Motor neuron (in vitro differentiated cells): ENCODE results near the gene RNF217. TPM values are rescaled to one million over a fixed set of nuclear protein-coding genes. Genes with fewer than 3 reads are reported as not detected.
"Not testable (repeated sequence)": the region's sequence is repeated elsewhere in the genome, so short reads cannot be mapped to it uniquely, and the experiment has no call there.

Source experiments
- ATAC-seq, 8 experiments: fragments of 200-7000 bp; cut with Tn5 transposase; replicated peaks in 6 of 8; 2 replicates each; pipeline ENCODE4 v1.8.0; 2021; ENCODE audit warnings: mild to moderate bottlenecking in 8 of 8, moderate library complexity in 8 of 8
- H3K27ac ChIP-seq, 2 donors: fragments of 250-450 bp; sonication (Bioruptor Pico); 2 replicates each; pipeline ENCODE4 v1.9.0; 2021; ENCODE audit warnings: antibody characterized with exemption in 2 of 2, mild to moderate bottlenecking in 2 of 2, moderate library complexity in 1 of 2
- H3K4me1 ChIP-seq, 2 donors: fragments of 250-450 bp; sonication (Bioruptor Pico); replicated peaks in 1 of 2; 2 replicates each; pipeline ENCODE4 v1.6.1; 2021; ENCODE audit warnings: antibody characterized with exemption in 2 of 2, mild to moderate bottlenecking in 2 of 2, moderate library complexity in 1 of 2
- H3K4me3 ChIP-seq, 5 donors: fragments of 250-450 bp; sonication (Bioruptor Pico); 2 replicates each; pipeline ENCODE4 v1.9.0; 2021; ENCODE audit warnings: antibody characterized with exemption in 5 of 5, mild to moderate bottlenecking in 5 of 5, moderate library complexity in 4 of 5
- WGBS, 10 experiments: fragments of 450-650 bp; shearing (Covaris generic); methylation state at CpG; one replicate each; pipeline ENCODE4 v1.0.0; 2022; 5-methylcytosine and 5-hydroxymethylcytosine counted together
- in situ Hi-C, 9 experiments: fragments of 400-800 bp; cut with MboI; loops; one replicate each; pipeline ENCODE4 v1.15.0; 2021; ENCODE audit warnings: low sequenced_read_pairs in 9 of 9, low pct_unique_long_range_greater_than_20kb in 2 of 9; ENCODE audit not compliant: unreplicated experiment in 9 of 9
- total RNA-seq, 8 experiments: library from RNA; unstranded; fragments of 300-600 nt; gene quantifications; 2 replicates each; pipeline versions ENCODE4 v1.2.3 to v1.2.4, GENCODE V29; 2022

RNF217 gene
- total RNA-seq, 8 experiments from 2014 or later, result 5.4 to 28.0 (median 11.9) TPM

DNA sequence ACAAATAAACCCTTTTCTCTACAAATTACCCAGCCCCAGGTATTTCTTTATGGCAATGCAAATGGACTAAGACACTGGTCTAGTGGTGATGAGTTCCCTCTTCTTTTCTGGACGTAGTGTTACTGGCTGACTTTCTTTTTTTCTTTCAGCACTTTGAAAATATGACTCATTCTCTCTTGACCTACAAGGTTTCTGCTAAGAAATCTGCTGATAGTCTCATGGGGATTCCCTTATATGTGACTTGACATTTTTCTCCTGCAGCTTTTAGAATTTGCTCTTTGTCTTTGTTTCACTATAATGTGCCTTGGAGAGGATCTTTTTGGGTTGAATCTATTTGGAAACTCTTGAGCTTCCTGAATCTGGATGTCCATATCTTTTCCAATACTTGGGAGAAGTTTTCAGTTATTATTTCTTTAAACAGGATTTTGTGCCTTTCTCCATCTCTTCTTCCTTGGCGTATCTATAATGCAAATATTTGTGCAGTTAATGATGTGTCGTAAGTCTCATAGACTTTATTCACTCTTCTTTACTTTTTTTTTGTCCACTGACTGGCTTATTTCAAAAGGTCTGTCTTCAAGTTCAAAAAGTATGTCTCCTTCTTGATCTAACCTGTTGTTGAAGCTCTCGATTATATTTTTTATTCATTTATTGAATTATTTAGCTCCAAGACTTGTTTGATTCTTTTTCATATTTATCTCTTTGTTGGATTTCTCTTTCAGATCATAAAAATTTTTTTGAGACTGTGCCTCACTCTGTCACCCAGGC, 149.2 kb downstream of the RNF217 start:
- peaks cover 0 to 8% of the 10 kb centered on the region in 2 donors for H3K4me1 ChIP-seq
- H3K4me3 ChIP-seq, result no peak overlapping the region
- WGBS, 10 experiments, result 77 to 94% (median 90%) methylated on average over 2 to 4 of the region's 4 CpGs
- no peak for ATAC-seq
- in situ Hi-C loops, result loop anchor here in 6 of 9 experiments (5.0 to 25.0 kb wide), 4 partner anchors 224 to 249 kb away; no protein-coding TSS in a partner anchor
- no peak overlapping the region for H3K27ac ChIP-seq

DNA sequence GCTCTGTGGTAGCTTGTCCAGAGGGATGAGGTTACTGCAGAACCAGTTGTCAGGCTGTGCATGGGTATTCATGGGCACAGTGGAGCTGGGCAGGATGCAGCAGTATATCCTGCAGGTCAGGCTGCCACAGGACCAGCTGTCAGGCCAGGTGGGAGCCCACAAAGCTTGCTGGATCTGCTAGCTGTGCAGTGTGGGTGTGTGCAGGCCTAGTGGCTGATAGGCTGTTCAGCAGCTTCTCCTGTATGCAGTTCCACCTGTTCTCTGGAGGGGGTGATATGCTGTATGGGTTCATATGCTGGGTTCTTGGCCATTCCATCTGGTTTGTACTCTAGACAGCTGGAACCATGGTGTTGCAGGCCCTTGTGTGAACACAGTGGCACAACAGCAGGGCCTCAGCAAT, 150.7 kb downstream of the RNF217 start:
- peak in 1 of 8 experiments; percentile 38 for ATAC-seq
- no peak overlapping the region for H3K27ac ChIP-seq
- peaks cover 0 to 8% of the 10 kb centered on the region in 2 donors for H3K4me1 ChIP-seq
- in situ Hi-C loops, result loop anchor here in 6 of 9 experiments (5.0 to 25.0 kb wide), 4 partner anchors 226 to 251 kb away; no protein-coding TSS in a partner anchor
- no peak overlapping the region for H3K4me3 ChIP-seq

DNA sequence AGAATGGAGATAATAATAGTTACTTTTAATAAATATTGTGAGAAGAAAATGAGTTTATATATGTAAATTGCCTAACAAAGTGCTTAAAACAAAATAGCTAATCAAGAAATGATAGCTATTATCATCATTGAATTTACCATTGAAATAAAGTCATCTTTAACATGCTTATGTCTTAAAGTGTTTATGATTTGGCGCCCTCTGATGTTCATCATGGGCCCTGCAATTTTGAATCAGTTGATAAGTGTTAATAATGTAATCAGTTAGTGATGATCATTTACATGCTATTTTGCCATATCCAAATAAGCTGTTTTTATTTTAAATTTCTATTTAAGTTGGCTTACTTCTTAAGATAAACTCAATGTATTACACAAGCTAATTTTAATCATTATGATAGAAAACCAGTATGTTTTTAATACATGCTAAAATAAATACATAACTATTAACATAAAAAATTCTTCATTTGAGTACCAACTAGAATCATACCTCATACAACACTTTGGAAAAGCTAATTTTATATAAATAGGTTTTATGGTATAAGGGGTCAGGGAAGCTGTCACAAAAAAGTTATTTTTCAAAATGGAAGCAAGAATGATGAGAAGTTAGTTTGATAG, 152.1 kb downstream of the RNF217 start:
- no peak overlapping the region for H3K27ac ChIP-seq
- ATAC-seq, result no peak
- in situ Hi-C loops, result loop anchor here in 6 of 9 experiments (5.0 to 25.0 kb wide), 4 partner anchors 227 to 252 kb away; no protein-coding TSS in a partner anchor
- WGBS, 10 experiments, result 0 to 11% (median 0%) methylated on average over 1 of the region's 1 CpG; no CpG with 5 or more reads in 1 of the 10 experiments
- H3K4me3 ChIP-seq, result no peak overlapping the region
- peaks cover 0 to 8% of the 10 kb centered on the region in 2 donors for H3K4me1 ChIP-seq

DNA sequence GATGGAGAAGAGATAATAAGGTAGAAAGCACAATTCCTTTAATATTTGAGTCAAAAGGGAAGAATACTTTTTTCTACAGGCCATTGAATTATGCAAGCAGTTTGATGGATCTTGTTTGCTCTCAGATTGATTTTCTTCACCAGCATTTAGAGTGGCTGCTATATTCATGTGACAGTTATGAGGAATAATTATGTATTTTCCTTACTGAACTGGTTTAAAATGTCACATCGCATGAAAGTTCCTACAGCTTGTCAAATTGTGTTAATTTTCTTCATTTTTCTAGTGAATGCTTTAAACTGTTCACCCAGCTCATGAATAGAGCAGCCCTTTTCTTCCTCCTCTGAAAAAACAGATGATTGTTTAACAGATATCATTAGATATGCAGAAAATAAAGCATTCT, 153.9 kb downstream of the RNF217 start:
- Histone ChIP-seq H3K4me3 (no peak overlapping the region), H3K4me1 (peaks cover 0 to 8% of the 10 kb centered on the region in 2 donors), H3K27ac (no peak overlapping the region)
- in situ Hi-C loops, result loop anchor here in 5 of 9 experiments (10.0 to 25.0 kb wide), 3 partner anchors 229 to 254 kb away; no protein-coding TSS in a partner anchor
- ATAC-seq, result peak in 1 of 8 experiments; percentile 24
- WGBS, 10 experiments, result 20 to 100% (median 89%) methylated on average over 1 of the region's 1 CpG; no CpG with 5 or more reads in 1 of the 10 experiments

DNA sequence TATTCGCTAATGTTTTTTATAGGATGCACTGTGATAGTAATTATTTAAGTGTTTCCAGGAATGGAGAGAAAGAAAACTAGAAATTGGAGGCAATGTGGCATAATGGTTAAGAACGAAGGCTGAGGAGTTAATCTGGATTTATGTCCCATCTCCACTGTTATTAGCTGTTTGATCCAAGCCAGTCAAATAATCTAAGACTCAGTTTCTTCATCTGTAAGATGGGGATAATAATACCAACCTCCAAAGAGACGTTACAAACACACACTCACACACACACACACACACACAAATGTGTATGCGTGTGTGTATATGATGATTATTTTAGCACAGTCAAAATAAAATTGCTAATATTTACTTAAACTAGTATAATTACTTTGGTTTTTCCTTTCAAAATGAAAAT, 154.5 kb downstream of the RNF217 start:
- WGBS, 10 experiments, result 50 to 95% (median 81%) methylated on average over 2 to 4 of the region's 4 CpGs; no CpG with 5 or more reads in 1 of the 10 experiments
- in situ Hi-C loops, result loop anchor here in 5 of 9 experiments (10.0 to 25.0 kb wide), 3 partner anchors 229 to 254 kb away; no protein-coding TSS in a partner anchor
- peaks cover 0 to 8% of the 10 kb centered on the region in 2 donors for H3K4me1 ChIP-seq
- H3K4me3 ChIP-seq, result no peak overlapping the region
- no peak for ATAC-seq
- no peak overlapping the region for H3K27ac ChIP-seq

DNA sequence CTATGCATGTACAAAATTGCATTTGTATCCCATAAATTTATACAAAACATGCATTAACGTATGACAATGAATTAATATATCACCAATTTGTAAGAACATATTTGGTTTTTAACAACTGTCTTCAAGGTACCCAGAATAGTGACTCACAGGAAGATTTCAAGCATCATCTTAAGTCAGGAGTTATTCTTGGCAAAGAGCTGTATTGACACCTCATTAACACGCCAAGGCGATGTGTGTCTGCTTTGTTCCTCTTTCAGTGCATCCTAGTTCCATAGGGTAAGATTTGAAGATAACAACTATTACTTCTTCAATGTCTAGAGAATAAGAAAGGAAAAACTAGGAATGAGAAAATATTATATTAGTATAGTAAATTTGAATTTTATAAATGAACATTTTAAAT, 155.6 kb downstream of the RNF217 start:
- Histone ChIP-seq H3K4me3 (no peak overlapping the region), H3K4me1 (peaks cover 0 to 8% of the 10 kb centered on the region in 2 donors), H3K27ac (no peak overlapping the region)
- in situ Hi-C loops, result loop anchor here in 5 of 9 experiments (10.0 to 25.0 kb wide), 3 partner anchors 231 to 256 kb away; no protein-coding TSS in a partner anchor
- 58 to 100% (median 100%) methylated on average over 1 to 3 of the region's 3 CpGs; no CpG with 5 or more reads in 3 of the 10 experiments for WGBS, 10 experiments
- no peak for ATAC-seq

DNA sequence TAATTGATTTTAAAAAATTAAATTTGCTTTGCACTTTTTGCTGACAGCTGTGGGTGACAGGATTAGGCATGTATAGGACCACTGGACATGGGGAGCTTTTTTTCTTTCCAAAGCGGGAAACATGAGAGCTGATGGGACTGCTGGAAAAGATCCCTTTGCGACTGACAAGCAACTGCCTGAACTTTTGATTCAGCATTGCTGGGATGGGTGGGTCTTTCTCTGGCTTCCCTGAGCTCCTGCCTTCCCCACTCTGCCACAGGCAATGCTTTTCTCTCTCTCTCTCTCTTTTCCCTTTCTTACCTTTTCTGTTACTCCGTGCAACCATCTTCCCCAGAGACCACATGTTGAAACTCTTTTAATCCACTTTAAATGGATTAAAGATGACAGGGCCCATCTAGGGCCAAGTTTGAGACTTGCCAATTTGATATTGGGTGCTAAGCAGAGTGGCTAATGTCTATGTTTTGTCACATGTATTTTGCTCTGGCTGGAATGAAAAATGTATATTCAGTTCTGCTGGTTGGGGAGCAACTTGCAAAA, 157.9 kb downstream of the RNF217 start:
- Histone ChIP-seq H3K27ac (no peak overlapping the region), H3K4me1 (peaks cover 0 to 8% of the 10 kb centered on the region in 2 donors), H3K4me3 (no peak overlapping the region)
- ATAC-seq, result peak in 1 of 8 experiments; percentile 4
- 0 to 89% (median 67%) methylated on average over 1 to 3 of the region's 3 CpGs; no CpG with 5 or more reads in 3 of the 10 experiments for WGBS, 10 experiments
- in situ Hi-C loops, result loop anchor here in 2 of 9 experiments (25.0 kb wide), 2 partner anchors 233 to 258 kb away; no protein-coding TSS in a partner anchor

DNA sequence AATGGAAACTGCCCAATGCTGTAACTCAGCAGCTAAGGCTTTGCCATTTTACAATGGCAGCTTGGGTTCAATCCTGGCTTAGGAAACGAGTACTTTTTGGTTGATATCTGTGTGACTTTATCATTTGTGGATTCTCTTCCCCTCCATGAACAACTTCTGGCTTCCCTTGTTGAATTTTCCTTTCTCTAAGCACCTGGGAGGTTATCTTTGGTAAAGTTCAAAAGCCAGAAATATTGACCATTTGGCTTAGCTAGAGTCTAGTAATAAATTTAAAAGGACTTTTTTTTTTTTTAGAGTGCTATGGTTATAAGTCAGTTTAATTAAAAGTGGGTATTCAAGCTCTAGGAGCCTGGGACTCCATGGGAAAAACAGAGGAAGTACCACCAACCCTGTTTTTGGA, 159.7 kb downstream of the RNF217 start:
- 0 to 100% (median 63%) methylated on average over 1 of the region's 1 CpG; no CpG with 5 or more reads in 2 of the 10 experiments for WGBS, 10 experiments
- Histone ChIP-seq H3K4me3 (no peak overlapping the region), H3K27ac (no peak overlapping the region), H3K4me1 (no peaks in the 10 kb centered on the region)
- in situ Hi-C loops, result loop anchor here in 2 of 9 experiments (25.0 kb wide), 2 partner anchors 235 to 260 kb away; no protein-coding TSS in a partner anchor
- no peak for ATAC-seq

DNA sequence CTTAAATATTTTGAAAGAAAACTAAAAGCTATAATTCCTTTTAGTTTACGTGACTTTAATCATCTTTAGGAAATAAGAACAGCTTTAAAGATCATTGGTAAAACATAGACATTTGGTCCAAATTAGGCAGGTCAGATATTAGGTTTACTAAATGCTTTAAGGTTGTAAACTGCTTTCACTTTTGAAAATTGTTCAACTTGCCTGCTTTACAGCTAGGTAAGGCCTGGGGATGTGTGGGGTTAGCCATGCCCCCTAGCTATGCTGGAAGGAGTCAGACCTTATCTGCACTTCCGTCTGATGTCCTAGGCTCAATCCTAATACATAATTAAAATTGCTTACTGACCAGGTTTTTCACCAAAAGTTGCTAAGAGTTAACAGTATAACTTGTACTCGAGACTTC, 160.8 kb downstream of the RNF217 start:
- ATAC-seq, result no peak
- 83 to 100% (median 93%) methylated on average over 1 to 3 of the region's 3 CpGs for WGBS, 10 experiments
- in situ Hi-C loops, result loop anchor here in 2 of 9 experiments (25.0 kb wide), 2 partner anchors 236 to 261 kb away; no protein-coding TSS in a partner anchor
- H3K27ac ChIP-seq, result no peak overlapping the region
- no peak overlapping the region for H3K4me3 ChIP-seq
- H3K4me1 ChIP-seq, result no peaks in the 10 kb centered on the region

DNA sequence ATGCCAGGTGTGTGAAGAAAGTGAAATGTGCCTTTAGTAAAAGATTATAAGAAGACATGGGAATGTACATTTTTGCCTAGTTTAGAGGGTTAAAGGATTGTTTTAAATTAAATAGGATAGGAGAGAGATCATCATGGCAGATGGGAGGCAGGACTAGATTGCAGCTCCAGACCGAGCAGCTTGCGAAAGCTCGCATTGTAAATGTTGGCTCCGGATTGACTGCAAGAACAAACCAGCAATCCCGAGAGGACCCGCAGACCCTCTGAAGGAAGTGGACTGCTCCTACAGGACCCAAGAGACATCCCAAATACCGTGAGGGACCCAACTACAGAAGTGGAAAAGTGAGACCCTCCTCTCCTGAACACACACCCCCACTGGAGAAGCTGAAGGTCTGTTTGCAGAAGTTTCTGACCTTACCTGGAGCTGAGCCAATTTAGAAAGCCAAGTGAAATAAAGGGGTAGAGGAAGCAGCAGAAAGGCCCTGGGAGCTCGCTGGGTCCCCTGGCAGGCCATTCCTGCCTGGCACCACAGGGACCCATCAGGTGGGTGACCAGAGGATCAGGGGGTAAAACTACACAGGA, 161.3 kb downstream of the RNF217 start:
- ATAC-seq, result peak in 3 of 8 experiments; percentile 6 to 8 (median 7)
- 7 to 92% (median 72%) methylated on average over 3 to 6 of the region's 8 CpGs; no CpG with 5 or more reads in 2 of the 10 experiments for WGBS, 10 experiments
- no peak overlapping the region for H3K27ac ChIP-seq
- no peak overlapping the region for H3K4me3 ChIP-seq
- no peaks in the 10 kb centered on the region for H3K4me1 ChIP-seq
- in situ Hi-C loops, result loop anchor here in 2 of 9 experiments (25.0 kb wide), 2 partner anchors 236 to 261 kb away; no protein-coding TSS in a partner anchor

DNA sequence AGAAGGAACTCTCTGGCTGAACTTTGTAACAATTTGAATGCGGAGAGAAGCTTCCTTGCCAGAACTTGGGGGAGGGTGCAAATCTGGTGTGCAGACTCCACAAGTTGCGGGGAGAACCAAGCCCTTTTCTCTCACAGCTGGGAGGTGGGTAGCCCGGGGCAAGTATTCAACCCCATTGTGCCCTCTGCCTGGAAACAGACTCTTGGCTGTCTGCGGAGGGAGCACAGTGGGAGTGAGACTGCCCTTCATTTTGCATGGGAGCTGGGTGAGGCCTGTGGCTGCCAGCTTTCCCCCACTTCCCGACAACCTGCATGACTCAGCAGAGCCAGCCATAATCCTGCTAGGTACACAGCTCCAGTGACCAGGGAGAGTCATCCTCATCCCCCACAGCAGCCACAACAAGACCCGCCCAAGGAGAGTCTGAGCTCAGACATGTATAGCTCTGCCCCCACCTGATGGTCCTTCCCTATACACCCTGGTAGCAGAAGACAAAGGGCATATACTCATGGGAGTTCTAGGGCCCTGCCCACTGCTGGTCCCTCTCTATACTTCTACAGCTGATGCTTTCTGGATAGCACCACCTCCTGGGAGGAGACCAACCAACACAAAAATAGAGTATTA, 161.9 kb downstream of the RNF217 start:
- no peak overlapping the region for H3K4me3 ChIP-seq
- no peaks in the 10 kb centered on the region for H3K4me1 ChIP-seq
- no peak overlapping the region for H3K27ac ChIP-seq
- in situ Hi-C loops, result loop anchor here in 2 of 9 experiments (25.0 kb wide), 2 partner anchors 237 to 262 kb away; no protein-coding TSS in a partner anchor
- 38 to 82% (median 72%) methylated on average over 1 to 2 of the region's 6 CpGs; no CpG with 5 or more reads in 4 of the 10 experiments for WGBS, 10 experiments
- ATAC-seq, result peak in 5 of 8 experiments; percentile 19 to 92 (median 85)

DNA sequence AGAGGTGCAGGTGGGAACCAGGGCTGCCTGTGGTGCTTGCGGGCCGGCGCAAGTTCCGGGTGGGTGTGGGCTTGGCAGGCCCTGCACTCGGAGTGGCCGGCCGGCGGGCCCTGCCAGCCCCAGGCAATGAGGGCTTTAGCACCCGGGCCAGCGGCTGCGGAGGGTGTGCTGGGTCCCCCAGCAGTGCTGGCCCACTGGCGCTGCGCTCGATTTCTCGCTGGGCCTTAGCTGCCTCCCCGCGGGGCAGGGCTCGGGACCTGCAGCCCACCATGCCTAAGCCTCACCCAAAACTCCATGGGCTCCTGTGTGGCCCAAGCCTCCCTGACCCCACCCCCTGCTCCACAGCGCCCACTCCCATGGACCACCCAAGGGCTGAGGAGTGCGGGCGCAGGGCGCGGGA, 163.6 kb downstream of the RNF217 start:
- 95 to 100% methylated on average over 1 to 4 of the region's 23 CpGs; no CpG with 5 or more reads in 8 of the 10 experiments for WGBS, 10 experiments
- in situ Hi-C loops, ATAC-seq, H3K27ac ChIP-seq, H3K4me3 ChIP-seq, H3K4me1 ChIP-seq: not testable (repeated sequence)
